Neural progenitor cell (in vitro differentiated cells): ENCODE measurements around the gene HSPA4L.

Source experiments
- EZH2 ChIP-seq: fragments of 200-600 bp; sonication (generic); IDR thresholded peaks from 2 replicates; pipeline ENCODE4 v1.6.1; 2017; ENCODE audit warnings: antibody characterized with exemption, mild to moderate bottlenecking, moderate library complexity
- EZH2phosphoT487 ChIP-seq: fragments of 200-600 bp; sonication (generic); IDR thresholded peaks from 2 replicates; pipeline ENCODE4 v1.6.1; 2017; ENCODE audit warnings: antibody characterized with exemption
- TF ChIP-seq, protein P1 (sequence below): fragments of 200-600 bp; sonication (generic); IDR thresholded peaks from 2 replicates; pipeline ENCODE4 v1.5.1; 2017; ENCODE audit warnings: antibody characterized with exemption, mild to moderate bottlenecking

DNA sequence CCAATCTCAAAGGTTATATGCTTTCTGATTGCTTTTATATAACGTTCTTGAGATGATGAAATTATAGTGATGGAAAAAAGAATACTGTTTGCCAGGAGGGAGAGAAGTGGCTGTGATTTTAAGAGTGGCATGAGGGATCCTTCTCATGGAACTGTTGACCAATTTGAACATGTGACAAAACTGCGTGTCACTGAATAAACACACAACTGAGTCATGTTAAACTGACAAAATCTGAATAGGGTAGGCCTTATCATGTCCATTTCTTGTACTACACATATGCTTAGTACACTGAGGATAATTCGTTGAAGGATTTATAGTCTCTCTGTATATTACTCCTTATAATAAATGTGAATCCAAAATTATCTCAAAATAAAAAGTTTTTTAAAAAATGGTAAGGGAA is 22.2 kb upstream of the HSPA4L start:
- TF ChIP-seq, protein P1, sequence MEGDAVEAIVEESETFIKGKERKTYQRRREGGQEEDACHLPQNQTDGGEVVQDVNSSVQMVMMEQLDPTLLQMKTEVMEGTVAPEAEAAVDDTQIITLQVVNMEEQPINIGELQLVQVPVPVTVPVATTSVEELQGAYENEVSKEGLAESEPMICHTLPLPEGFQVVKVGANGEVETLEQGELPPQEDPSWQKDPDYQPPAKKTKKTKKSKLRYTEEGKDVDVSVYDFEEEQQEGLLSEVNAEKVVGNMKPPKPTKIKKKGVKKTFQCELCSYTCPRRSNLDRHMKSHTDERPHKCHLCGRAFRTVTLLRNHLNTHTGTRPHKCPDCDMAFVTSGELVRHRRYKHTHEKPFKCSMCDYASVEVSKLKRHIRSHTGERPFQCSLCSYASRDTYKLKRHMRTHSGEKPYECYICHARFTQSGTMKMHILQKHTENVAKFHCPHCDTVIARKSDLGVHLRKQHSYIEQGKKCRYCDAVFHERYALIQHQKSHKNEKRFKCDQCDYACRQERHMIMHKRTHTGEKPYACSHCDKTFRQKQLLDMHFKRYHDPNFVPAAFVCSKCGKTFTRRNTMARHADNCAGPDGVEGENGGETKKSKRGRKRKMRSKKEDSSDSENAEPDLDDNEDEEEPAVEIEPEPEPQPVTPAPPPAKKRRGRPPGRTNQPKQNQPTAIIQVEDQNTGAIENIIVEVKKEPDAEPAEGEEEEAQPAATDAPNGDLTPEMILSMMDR: no peak
- TF ChIP-seq EZH2phosphoT487 (no peak), EZH2 (no peak)
